ENCODE results near the gene KLK4.

Gene KLK4

GRCh38 chr19:50911206-50912101, at the start of gene KLK4:
Gene KLK4 (minus strand): TSS chr19:50911395. CDS start chr19:50910738, 657 bp downstream.
- DNase-seq = no peak

- no peak for DNase-seq
These were observed 48.7 kb upstream of the KLK4 start for GRCh38 chr19:50959731-50960500.

DNA sequence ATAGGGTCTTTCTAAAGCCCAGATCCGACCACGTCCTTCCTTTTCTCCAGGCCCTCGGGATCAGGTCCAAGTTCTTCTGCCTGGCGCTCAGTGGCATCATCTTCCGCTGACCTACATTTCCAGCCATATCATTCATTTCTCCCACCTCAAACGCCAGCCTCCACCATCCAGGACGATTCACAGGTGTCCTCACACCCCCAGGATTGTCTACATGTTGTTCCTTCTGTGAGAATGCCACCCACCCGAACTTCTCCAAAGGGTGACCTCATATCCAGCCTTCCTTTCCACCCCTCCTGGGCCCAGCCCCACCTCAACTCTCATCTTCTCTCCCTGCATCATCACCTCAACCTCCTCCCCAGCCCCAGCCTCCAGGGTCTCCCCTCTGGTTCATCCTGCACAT, 46.4 kb upstream of the KLK4 start:
- no peak for DNase-seq

- no peak for DNase-seq
These were observed 41.7 kb upstream of the KLK4 start, which contains the start of gene KLK5 for GRCh38 chr19:50952910-50953309. Gene KLK5 (minus strand): TSS chr19:50953038. CDS start chr19:50952657, 381 bp downstream.

- DNase-seq = no peak
These were observed 38.7 kb upstream of the KLK4 start for GRCh38 chr19:50949861-50950260.

DNA sequence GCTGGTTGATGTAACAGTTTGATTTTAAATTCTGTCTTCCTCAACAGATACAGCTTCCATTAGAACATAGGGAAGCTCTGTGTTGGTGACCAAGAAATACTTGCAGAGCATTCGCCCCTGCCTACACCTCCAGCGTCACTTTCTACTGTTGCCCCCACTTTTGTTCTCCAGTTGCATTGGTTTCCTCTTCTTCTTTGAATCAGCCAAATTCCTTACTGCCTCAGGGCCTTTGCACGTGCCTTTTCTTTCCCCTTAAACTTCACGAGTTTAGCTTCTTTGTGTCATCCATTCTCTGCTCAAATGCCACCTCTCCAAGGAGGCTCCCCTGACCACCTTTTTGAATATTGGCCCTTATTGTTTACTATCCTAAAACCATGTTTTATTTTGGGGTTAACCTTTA, 35.9 kb upstream of the KLK4 start:
- DNase-seq = no peak

DNA sequence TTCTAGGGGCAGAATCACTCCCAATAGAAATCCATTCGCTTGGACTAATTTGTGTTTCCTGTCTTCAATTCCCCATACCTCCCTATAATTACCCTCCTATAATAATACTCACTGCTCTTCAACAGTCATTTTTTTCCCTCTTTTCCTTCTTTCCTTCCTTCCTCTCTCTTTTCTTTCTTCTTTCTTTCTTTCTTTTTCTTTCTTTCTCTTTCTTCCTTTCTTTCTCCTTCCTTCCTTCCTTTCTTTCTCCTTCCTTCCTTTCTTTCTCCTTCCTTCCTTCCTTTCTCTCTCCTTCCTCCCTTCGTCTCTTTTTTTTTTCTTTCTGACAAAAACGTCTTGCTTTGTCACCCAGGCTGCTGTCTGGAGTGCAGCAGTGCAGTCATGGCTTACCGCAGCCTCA, 33.6 kb upstream of the KLK4 start:
- DNase-seq = no peak

DNA sequence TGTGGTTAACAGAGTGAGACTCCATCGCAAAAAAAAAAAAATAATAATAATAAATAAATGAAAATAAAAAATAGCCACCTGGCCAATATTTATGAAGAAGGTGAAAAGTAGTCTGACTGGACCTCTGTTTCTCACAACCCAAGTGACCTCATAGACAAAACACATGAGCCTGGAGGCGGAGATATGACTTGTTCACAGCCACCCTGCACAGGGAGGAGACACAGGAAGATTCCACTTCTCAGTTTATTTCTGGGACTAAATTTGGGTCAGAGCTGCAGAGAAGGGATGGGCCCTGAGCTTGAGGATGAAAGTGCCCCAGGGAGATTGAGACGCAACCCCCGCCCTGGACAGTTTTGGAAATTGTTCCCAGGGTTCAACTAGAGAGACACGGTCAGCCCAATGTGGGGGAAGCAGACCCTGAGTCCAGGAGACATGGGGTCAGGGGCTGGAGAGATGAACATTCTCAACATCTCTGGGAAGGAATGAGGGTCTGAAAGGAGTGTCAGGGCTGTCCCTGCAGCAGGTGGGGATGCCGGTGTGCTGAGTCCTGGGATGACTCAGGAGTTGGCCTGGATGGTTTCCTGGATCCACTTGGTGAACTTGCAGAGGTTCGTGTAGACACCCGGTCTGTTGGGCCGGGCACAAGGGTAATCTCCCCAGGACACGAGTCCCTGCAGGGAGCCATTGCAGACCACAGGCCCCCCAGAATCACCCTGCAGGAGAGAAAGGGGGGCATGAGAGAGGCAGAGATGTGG, 32.1 kb upstream of the KLK4 start:
- no peak for DNase-seq

GRCh38 chr19:50939596-50939995, 28.4 kb upstream of the KLK4 start:
- no peak for DNase-seq

DNA sequence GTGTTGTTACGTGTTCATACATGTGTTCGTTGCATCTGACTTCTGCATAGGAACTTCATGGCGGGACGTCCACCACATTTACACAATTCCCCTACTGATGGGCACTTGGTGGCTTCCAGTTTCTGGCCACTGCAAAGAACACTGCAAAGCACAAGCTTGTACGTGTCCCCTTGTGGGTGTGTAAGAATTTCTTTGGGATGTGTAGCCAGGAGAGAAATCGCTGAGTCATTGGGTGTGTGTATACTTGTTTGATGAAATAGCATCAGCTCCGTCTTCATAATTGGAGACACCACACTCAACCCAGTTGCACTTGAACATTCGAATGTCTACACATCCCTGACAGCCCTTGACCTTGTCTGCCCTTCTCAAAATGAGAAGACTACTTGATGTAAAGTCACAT, 22.4 kb upstream of the KLK4 start:
- DNase-seq = no peak

- DNase-seq = no peak
These were observed 21.5 kb upstream of the KLK4 start for GRCh38 chr19:50932690-50933083.

DNA sequence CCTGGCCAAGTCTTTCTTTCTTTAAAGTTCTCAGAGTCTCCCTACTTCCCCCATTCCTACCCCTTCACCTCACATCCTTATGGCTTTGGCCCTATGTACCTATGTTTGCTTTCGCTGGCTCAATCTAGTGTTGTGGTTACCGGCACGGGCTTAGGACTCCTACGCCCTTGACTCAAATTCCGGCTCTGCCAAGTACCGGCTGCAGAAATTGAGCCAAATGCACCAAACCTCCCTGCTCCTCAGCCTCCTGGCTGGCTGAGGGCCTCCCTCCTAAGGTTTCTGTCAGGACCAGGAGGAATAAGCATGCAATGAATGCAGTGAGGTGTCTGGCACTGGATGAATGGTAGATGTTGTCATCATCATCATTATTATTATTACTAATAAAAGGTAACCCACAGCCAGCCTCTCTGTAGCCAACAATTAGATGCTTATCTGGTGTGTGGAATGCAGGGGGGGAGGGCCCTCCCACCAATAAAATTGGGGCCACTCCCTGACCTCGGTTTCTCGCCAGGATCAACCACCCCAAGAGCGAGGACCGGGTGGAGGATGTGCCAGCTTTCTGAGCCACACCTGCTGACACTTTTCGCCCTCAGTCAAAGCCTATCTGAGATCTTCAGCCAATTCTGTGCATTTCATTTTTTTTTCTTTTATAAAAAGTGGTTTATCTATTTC, 21.0 kb upstream of the KLK4 start:
- no peak for DNase-seq

- DNase-seq = no peak
These were observed 19.8 kb upstream of the KLK4 start for GRCh38 chr19:50931023-50931422.

GRCh38 chr19:50928831-50929230, 17.6 kb upstream of the KLK4 start:
- no peak for DNase-seq

DNA sequence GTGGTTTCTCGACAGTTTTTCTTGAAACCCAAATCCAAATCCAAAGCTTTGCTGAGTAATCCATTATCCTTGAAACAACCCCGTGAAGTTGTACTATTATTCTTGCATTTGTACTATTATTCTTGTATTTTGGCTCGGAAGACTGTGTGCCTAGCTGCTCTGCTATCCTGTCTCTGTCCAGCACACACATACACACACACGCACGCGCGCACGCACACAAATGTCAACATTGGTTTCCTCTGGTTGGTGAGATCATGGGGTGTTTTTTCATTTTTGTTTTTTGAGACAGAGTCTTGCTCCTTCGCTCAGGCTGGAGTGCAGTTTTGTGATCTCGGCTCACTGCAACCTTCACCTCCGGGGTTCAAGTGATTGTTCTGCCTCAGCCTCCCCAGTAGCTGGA, 14.9 kb upstream of the KLK4 start:
- DNase-seq = no peak

- no peak for DNase-seq
These were observed 14.5 kb upstream of the KLK4 start for GRCh38 chr19:50925734-50926133.

- DNase-seq = no peak
These were observed 13.4 kb upstream of the KLK4 start for GRCh38 chr19:50924586-50924985.

- peak; percentile 31 for DNase-seq
These were observed 11.2 kb upstream of the KLK4 start for GRCh38 chr19:50922317-50922853.

DNA sequence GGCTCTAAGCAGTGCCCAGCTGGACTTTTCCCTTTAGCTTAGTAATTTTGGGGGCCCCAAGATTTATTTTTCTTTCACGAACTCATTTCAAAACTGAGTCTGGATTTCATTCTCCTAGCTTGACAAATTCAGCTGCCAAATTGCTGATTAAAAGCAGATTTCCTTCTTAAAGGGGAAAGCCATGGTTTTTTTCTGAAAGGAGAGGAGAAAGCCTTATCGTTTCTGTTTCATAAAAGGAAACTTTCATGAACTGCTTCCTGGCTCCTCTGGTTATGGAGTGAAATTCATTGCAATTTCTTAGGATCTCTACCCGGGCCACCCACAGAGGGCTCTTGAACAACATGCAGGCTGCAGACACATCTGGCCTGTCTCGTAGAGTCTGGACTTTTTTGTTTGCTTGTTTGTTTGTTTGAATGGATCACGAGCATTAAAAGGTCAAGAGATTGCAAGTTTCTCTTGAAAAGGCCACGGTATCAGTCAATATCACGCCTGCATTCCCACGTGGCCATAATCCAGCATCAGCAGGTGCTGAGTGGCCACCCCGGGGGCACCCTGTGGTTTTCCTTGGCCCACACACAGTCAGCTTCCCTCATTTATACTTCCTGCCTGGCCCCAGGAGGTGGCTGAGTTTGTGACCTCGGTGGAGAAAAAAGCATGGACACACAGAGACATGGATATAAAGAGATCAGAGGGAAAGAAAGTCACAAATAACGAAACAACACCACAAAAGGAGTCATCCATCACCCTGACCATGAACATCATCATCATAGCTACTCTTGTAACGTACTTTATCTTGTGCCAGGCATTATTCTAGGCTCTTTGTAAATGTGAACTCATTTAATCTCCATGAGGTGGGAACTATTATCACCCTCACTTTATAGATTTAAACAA, 10.5 kb upstream of the KLK4 start:
- DNase-seq = no peak

DNA sequence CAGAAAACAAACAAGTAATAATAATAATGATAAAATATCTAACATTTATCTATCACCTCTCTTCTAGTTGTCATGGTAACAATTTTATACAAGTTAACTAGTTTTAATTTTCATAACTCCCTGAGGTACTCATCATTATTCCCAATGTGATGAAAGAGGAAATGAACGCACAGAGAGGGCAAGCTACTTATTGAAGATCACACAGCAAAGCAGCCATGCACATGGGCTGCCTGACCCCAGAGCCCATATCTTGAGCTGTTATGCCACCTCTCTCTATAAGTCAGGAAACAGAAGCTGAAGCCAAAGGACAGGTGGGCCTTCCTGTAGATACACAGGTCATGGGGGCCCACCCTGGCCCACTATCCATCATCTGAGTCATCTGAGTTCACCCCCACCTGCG, 4.9 kb upstream of the KLK4 start:
- no peak for DNase-seq

Measured in DMS 273 treated with DMSO at 0.1 percent for 48 hours (cell line).